ENCODE measurements around the gene VAV2. TPM values are rescaled to one million over a fixed set of nuclear protein-coding genes. Genes with fewer than 3 reads are reported as not detected.

Gene VAV2
- total and polyA plus RNA-seq, 2 of the 4 experiments (the other 2 are of a cell fraction) = 10.8 to 13.4 TPM

DNA sequence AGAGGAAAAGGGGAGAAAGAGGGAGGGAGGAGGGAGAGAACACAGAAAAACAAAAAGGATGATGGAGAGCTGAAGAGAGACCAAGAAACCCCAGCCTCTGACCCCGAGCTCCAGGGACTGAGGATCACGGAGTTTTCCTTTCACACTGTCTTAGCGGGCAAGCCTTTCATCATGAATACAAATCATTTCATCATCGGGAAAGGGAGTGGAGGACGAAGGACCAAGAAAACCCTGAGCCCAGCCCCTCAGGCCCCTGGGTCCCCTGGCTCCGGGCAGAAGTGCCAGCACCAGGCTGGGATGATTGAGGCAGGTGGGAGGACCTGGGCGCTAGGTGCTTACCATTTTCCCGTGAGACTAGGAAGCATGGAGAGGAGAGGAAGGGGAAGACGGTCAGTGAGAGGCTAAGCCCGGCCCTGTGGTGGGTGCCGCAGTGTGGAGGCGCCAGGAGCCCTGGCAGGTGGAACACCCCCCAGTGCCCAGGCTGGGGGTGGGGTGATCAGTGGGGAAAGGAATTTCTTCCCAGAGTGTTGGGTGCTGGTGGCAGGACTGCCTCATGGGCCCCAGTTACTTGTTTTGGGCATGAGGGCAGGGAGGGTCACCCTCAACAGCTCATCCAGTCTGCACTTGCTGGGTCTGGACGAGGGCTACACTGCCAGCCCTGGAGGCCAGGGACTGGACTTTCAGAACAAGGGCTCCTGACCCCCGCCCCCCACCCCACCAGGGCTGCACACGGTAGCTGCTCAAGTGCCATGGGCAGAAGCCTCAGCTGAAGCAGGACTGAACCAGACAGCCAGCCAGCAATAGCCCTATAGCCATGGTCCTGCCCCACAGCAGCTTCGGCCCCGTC lies 205.0 kb downstream of the VAV2 start:
- Histone ChIP-seq H3K9ac (ENCODE audit: low read depth, low read length) (no peak overlapping the region), H3K27me3 (ENCODE audit: control insufficient read depth, insufficient read depth, low read length) (no peaks in the 10 kb centered on the region), H3K79me1 (ENCODE audit: low read depth in 1 of 2, low read length in 2 of 2) (peaks cover 0 to 10% of the 10 kb centered on the region in 2 experiments; a peak in 1 of 4 replicates), H3K36me3 (ENCODE audit: control insufficient read depth, insufficient read depth, low read length) (peaks cover 40% of the 10 kb centered on the region), H3K4me2 (ENCODE audit: low read depth, low read length) (no peak overlapping the region), H3K18ac (ENCODE audit: low read depth, low read length) (no peak overlapping the region), H2AFZ (replicated peaks; ENCODE audit: low read length, poor library complexity) (no peak overlapping the region), H4K91ac (ENCODE audit: insufficient read depth, low read depth, low read length) (no peak overlapping the region), H3K4me1 (ENCODE audit: control insufficient read depth, insufficient read depth, low read length) (no peaks in the 10 kb centered on the region), H4K8ac (ENCODE audit: low read depth in 2 of 2, low read length in 2 of 2) (no peak overlapping the region), H2AK9ac (replicated peaks; ENCODE audit: low read depth, low read length, poor library complexity) (no peak overlapping the region), H4K5ac (ENCODE audit: low read depth, low read length) (no peak overlapping the region), H2BK20ac (ENCODE audit: low read depth, low read length) (no peak overlapping the region), H2AK5ac (ENCODE audit: low read depth, low read length) (no peak overlapping the region), H2BK120ac (ENCODE audit: low read depth, low read length) (no peak overlapping the region), H2BK15ac (ENCODE audit: low read depth, low read length) (no peak overlapping the region), H3K4me3 (ENCODE audit: insufficient read depth, low read depth, low read length) (no peak overlapping the region), H3K14ac (replicated peaks; ENCODE audit: low read depth, low read length) (no peak overlapping the region), H2BK5ac (ENCODE audit: low read depth, low read length, poor library complexity, severe bottlenecking) (no peak overlapping the region), H4K20me1 (ENCODE audit: insufficient read depth, low read length) (0 out of 2 replicates have a peak, but pooled peaks cover 4% of the 10 kb centered on the region), H3K9me3 (ENCODE audit: control insufficient read depth, insufficient read depth, low read length) (no peaks in the 10 kb centered on the region), H3K4ac (ENCODE audit: low read depth, low read length) (no peak overlapping the region), H3K27ac (ENCODE audit: insufficient read depth, low read length) (no peak overlapping the region), H3K56ac (ENCODE audit: extremely low read depth, insufficient read depth, low read length) (no peak overlapping the region), H3K9me1 (ENCODE audit: insufficient read depth, low read length) (0 out of 2 replicates have a peak, but pooled peaks cover 3% of the 10 kb centered on the region), H3K23ac (ENCODE audit: low read depth, low read length) (no peak overlapping the region)
- intact Hi-C loops (cut with micrococcal nuclease) (no loop called here), dilution Hi-C loops (cut with HindIII; ENCODE audit: low sequenced_read_pairs, unreplicated experiment) (loop anchor here (25.0 kb wide), 1 partner anchor 225 kb away; no protein-coding TSS in a partner anchor), in situ Hi-C loops (cut with MboI; ENCODE audit: low sequenced_read_pairs) (loop anchor here (5.0 to 25.0 kb wide), 2 partner anchors 205 to 350 kb away; partner anchors contain the start of genes VAV2 and WDR5)
- WGBS, 2 experiments (ENCODE audit: extremely low coverage in 2 of 2, insufficient read length in 1 of 2) = 94% methylated on average over 3 of the region's 17 CpGs; no CpG with 5 or more reads in 1 of the 2 experiments
- DNase-seq (no peak), ATAC-seq (ENCODE audit: low read depth) (no peak)
- BruUV-seq (replicated peaks) = no TSS peak
- ChIA-PET POLR2A (ENCODE audit: unreplicated experiment) (no interaction called here), CTCF (interaction anchor here (0.9 kb wide), 1 partner anchor 206 kb away, joined by 3 read pairs; no protein-coding TSS in a partner anchor)
- no peak for TF ChIP-seq MAZ (IDR thresholded peaks at IDR 0.05; ENCODE audit: borderline replicate concordance, low read depth, low read length)
- TF ChIP-seq RCOR1 (IDR thresholded peaks at IDR 0.05; ENCODE audit: insufficient replicate concordance, low read length) = no peak
- no peak for TF ChIP-seq SMC3 (IDR thresholded peaks at IDR 0.05; ENCODE audit: low read depth, low read length)
- TF ChIP-seq NFE2L2 (IDR thresholded peaks at IDR 0.05; ENCODE audit: low read depth, low read length) = no peak
- TF ChIP-seq, protein P1, sequence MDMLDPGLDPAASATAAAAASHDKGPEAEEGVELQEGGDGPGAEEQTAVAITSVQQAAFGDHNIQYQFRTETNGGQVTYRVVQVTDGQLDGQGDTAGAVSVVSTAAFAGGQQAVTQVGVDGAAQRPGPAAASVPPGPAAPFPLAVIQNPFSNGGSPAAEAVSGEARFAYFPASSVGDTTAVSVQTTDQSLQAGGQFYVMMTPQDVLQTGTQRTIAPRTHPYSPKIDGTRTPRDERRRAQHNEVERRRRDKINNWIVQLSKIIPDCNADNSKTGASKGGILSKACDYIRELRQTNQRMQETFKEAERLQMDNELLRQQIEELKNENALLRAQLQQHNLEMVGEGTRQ (IDR thresholded peaks at IDR 0.05; ENCODE audit: low read depth, low read length) = no peak
- TF ChIP-seq FOS (IDR thresholded peaks at IDR 0.05; ENCODE audit: low read depth, low read length) = no peak
- TF ChIP-seq, protein P2, sequence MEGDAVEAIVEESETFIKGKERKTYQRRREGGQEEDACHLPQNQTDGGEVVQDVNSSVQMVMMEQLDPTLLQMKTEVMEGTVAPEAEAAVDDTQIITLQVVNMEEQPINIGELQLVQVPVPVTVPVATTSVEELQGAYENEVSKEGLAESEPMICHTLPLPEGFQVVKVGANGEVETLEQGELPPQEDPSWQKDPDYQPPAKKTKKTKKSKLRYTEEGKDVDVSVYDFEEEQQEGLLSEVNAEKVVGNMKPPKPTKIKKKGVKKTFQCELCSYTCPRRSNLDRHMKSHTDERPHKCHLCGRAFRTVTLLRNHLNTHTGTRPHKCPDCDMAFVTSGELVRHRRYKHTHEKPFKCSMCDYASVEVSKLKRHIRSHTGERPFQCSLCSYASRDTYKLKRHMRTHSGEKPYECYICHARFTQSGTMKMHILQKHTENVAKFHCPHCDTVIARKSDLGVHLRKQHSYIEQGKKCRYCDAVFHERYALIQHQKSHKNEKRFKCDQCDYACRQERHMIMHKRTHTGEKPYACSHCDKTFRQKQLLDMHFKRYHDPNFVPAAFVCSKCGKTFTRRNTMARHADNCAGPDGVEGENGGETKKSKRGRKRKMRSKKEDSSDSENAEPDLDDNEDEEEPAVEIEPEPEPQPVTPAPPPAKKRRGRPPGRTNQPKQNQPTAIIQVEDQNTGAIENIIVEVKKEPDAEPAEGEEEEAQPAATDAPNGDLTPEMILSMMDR (conservative IDR thresholded peaks at IDR 0.05; ENCODE audit: low read depth, low read length) = no peak
- no peak for TF ChIP-seq MXI1 (IDR thresholded peaks at IDR 0.05; ENCODE audit: borderline replicate concordance, low read depth, low read length)
- TF ChIP-seq MAFK (IDR thresholded peaks at IDR 0.05; ENCODE audit: low read depth, low read length) = no peak
- no peak for TF ChIP-seq RAD21 (IDR thresholded peaks at IDR 0.05; ENCODE audit: low read length)
- TF ChIP-seq CHD1 (IDR thresholded peaks at IDR 0.05; ENCODE audit: low read depth, low read length) = no peak
- no peak for TF ChIP-seq BHLHE40 (IDR thresholded peaks at IDR 0.05; ENCODE audit: low read depth, low read length)
- TF ChIP-seq POLR2A (IDR thresholded peaks at IDR 0.05; ENCODE audit: low read depth, low read length) = no peak
- TF ChIP-seq, protein P3, sequence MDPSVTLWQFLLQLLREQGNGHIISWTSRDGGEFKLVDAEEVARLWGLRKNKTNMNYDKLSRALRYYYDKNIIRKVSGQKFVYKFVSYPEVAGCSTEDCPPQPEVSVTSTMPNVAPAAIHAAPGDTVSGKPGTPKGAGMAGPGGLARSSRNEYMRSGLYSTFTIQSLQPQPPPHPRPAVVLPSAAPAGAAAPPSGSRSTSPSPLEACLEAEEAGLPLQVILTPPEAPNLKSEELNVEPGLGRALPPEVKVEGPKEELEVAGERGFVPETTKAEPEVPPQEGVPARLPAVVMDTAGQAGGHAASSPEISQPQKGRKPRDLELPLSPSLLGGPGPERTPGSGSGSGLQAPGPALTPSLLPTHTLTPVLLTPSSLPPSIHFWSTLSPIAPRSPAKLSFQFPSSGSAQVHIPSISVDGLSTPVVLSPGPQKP (IDR thresholded peaks at IDR 0.05; ENCODE audit: borderline replicate concordance, low read depth, low read length) = no peak
